MM.1S (cell line): Measurements from ENCODE around the gene ITGA7.

Experiments
- DNase-seq: peaks from one replicate; pipeline ENCODE4 v3.0.0-alpha.2; 2015
- H2AFZ ChIP-seq: fragments of 300-600 bp; sonication (generic); 2 replicates; pipeline ENCODE4 v1.6.0; 2016; ENCODE audit warnings: antibody characterized with exemption, low read length
- H3F3A ChIP-seq: fragments of 300-600 bp; sonication (generic); 2 replicates; pipeline ENCODE4 v1.6.1; 2016; ENCODE audit warnings: mild to moderate bottlenecking, antibody characterized with exemption, low read length, moderate library complexity, mixed read lengths; ENCODE audit not compliant: insufficient read depth
- H3K27ac ChIP-seq: fragments of 300-600 bp; sonication (generic); 2 replicates; pipeline ENCODE4 v1.5.1; 2016; ENCODE audit warnings: mild to moderate bottlenecking, low read length
- H3K27me3 ChIP-seq: fragments of 300-600 bp; sonication (generic); replicated peaks from 2 replicates; pipeline ENCODE4 v1.6.0; 2016; ENCODE audit warnings: low read length; ENCODE audit not compliant: insufficient read depth
- H3K36me3 ChIP-seq: fragments of 300-600 bp; sonication (generic); replicated peaks from 2 replicates; pipeline ENCODE4 v1.6.1; 2016; ENCODE audit warnings: mild to moderate bottlenecking, low read length, mixed read lengths; ENCODE audit not compliant: insufficient read depth
- H3K4me1 ChIP-seq: fragments of 300-600 bp; sonication (generic); 2 replicates; pipeline ENCODE4 v1.6.1; 2016; ENCODE audit warnings: low read length, mixed read lengths
- H3K4me2 ChIP-seq: fragments of 300-600 bp; sonication (generic); 2 replicates; pipeline ENCODE4 v1.6.0; 2016; ENCODE audit warnings: low read depth, low read length
- H3K4me3 ChIP-seq: fragments of 300-600 bp; sonication (generic); 2 replicates; pipeline ENCODE4 v1.5.1; 2016; ENCODE audit warnings: low read length, mixed read lengths
- H3K79me2 ChIP-seq: fragments of 300-600 bp; sonication (generic); 2 replicates; pipeline ENCODE4 v1.6.1; 2016; ENCODE audit warnings: mixed run types, low read length, mixed read lengths
- H3K9ac ChIP-seq: fragments of 300-600 bp; sonication (generic); 2 replicates; pipeline ENCODE4 v1.6.1; 2016; ENCODE audit warnings: low read length, mixed read lengths
- H3K9me2 ChIP-seq: fragments of 300-600 bp; sonication (generic); replicated peaks from 2 replicates; pipeline ENCODE4 v1.6.1; 2016; ENCODE audit warnings: mild to moderate bottlenecking, low read length, mixed read lengths; ENCODE audit not compliant: insufficient read depth
- H3K9me3 ChIP-seq: fragments of 300-600 bp; sonication (generic); replicated peaks from 2 replicates; pipeline ENCODE4 v1.6.1; 2016; ENCODE audit warnings: mild to moderate bottlenecking, low read length, mixed read lengths; ENCODE audit not compliant: insufficient read depth
- H4K20me1 ChIP-seq: fragments of 300-600 bp; sonication (generic); 2 replicates; pipeline ENCODE4 v1.6.1; 2016; ENCODE audit warnings: mild to moderate bottlenecking, low read length, moderate library complexity, mixed read lengths; ENCODE audit not compliant: insufficient read depth
- EZH2 ChIP-seq: fragments of 300-600 bp; sonication (generic); optimal IDR thresholded peaks from 2 replicates; pipeline ENCODE3; 2017; ENCODE audit warnings: low read depth, mild to moderate bottlenecking, antibody characterized with exemption, low read length, mixed read lengths
- EZH2phosphoT487 ChIP-seq: fragments of 300-600 bp; sonication (generic); IDR thresholded peaks from 2 replicates; pipeline ENCODE4 v1.6.1; 2018; ENCODE audit warnings: antibody characterized with exemption, low read length
- TF ChIP-seq, protein P1 (sequence below): fragments of 300-600 bp; sonication (generic); IDR thresholded peaks from 2 replicates; pipeline ENCODE4 v1.5.1; 2016; ENCODE audit warnings: antibody characterized with exemption, low read length, mixed read lengths

Gene ITGA7

DNA sequence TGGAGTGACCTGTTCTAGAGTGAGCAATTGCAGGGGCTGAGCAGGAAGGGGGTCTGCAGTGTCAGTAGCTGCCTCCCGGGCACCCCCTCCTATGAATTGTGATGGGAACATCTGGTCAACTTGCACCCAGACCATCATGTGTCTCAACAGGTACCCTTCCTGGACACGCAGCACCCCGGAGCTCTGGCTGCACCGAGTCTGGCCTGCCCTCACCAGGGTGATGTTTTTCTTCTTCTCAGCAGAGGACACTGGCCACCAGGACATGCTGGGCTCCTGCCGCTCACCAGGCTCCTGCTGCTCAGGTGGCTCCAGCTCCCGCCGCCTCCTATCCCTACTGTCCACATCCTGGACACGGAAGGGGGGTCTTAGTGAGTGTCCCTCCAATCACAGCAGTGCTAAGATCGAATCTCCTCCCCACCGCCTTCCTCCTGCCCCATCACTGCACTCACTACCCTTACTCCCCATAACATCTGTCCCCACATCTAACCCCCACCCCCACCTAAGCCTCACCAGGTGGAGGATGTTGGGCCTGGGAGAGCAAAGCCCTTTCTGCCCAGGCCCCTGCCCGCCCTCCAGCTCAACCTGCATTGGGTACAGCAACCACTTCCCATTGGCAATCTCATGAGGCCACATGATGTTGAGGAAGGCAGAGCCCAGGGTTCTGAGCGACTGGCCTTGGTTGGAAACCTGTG, 14.9 kb downstream of the ITGA7 start:
- H3K4me3 ChIP-seq, result no peak overlapping the region
- H3K9me2 ChIP-seq, result no peaks in the 10 kb centered on the region
- H3K4me2 ChIP-seq, result no peak overlapping the region
- no peaks in the 10 kb centered on the region for H4K20me1 ChIP-seq
- no peaks in the 10 kb centered on the region for H3K4me1 ChIP-seq
- no peaks in the 10 kb centered on the region for H3K36me3 ChIP-seq
- no peak overlapping the region for H3K9ac ChIP-seq
- TF ChIP-seq EZH2 (no peak), EZH2phosphoT487 (no peak)
- TF ChIP-seq, protein P1, sequence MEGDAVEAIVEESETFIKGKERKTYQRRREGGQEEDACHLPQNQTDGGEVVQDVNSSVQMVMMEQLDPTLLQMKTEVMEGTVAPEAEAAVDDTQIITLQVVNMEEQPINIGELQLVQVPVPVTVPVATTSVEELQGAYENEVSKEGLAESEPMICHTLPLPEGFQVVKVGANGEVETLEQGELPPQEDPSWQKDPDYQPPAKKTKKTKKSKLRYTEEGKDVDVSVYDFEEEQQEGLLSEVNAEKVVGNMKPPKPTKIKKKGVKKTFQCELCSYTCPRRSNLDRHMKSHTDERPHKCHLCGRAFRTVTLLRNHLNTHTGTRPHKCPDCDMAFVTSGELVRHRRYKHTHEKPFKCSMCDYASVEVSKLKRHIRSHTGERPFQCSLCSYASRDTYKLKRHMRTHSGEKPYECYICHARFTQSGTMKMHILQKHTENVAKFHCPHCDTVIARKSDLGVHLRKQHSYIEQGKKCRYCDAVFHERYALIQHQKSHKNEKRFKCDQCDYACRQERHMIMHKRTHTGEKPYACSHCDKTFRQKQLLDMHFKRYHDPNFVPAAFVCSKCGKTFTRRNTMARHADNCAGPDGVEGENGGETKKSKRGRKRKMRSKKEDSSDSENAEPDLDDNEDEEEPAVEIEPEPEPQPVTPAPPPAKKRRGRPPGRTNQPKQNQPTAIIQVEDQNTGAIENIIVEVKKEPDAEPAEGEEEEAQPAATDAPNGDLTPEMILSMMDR, result no peak
- H3F3A ChIP-seq, result no peaks in the 10 kb centered on the region
- H3K79me2 ChIP-seq, result no peaks in the 10 kb centered on the region
- no peaks in the 10 kb centered on the region; the same call in 1 of the 2 replicates for H3K27me3 ChIP-seq
- no peak overlapping the region for H3K27ac ChIP-seq
- no peak overlapping the region for H2AFZ ChIP-seq
- DNase-seq, result no peak
- H3K9me3 ChIP-seq, result no peaks in the 10 kb centered on the region

DNA sequence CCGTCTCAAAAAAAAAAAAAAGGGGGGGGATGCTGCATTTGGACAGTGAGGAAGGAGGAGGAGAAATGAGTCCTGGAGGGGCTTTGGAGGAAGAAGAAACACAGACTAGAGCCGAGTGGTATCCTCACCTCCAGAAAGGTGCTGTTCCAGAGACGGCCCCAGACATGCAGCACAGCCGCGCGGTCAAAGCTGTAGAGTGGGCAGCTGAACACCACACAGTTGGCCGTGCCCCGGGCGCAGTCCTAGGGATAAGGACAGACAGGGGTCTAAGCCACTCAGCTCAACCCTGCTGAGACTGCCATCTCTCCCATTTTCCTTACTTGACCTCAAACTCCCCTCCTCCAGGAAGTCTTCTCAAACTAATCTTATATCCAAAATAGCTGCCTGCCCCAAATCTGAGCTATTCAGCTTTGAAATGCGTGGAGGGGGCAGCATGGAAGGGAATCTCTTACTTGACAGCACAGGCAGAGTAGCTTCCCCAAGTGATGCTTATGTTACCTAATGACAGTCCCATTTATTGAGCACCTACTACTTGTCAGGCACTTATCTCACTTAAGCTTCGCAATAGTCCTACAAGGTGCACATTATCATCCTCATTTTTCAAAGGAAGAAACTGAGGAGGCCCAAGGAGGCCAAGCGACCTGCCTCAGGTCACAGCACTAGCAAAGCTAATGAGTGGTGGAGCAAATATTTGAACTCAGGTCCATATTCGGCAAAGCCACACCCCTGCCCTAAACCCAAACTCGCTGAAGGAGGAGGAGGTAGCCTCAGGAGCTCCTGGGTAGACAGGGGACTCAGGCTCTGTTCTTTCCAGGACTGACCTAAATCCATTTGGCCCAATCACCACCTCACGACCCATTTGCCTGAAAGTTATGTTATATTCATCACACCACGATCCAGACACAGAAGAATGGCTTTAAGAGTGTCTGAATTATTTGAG, 18.7 kb downstream of the ITGA7 start:
- H3K27ac ChIP-seq, result no peak overlapping the region
- H3K4me3 ChIP-seq, result no peak overlapping the region
- no peaks in the 10 kb centered on the region for H3K36me3 ChIP-seq
- H3K4me1 ChIP-seq, result no peaks in the 10 kb centered on the region
- no peaks in the 10 kb centered on the region for H3K9me2 ChIP-seq
- peaks cover 3% of the 10 kb centered on the region; the same call in 1 of the 2 replicates for H3K27me3 ChIP-seq
- no peaks in the 10 kb centered on the region for H4K20me1 ChIP-seq
- no peaks in the 10 kb centered on the region for H3F3A ChIP-seq
- no peaks in the 10 kb centered on the region for H3K79me2 ChIP-seq
- H3K9me3 ChIP-seq, result no peaks in the 10 kb centered on the region
- H2AFZ ChIP-seq, result no peak overlapping the region
- TF ChIP-seq, protein P1, result no peak
- no peak for TF ChIP-seq EZH2
- TF ChIP-seq EZH2phosphoT487, result no peak
- no peak overlapping the region for H3K4me2 ChIP-seq
- H3K9ac ChIP-seq, result no peak overlapping the region
- DNase-seq, result no peak

DNA sequence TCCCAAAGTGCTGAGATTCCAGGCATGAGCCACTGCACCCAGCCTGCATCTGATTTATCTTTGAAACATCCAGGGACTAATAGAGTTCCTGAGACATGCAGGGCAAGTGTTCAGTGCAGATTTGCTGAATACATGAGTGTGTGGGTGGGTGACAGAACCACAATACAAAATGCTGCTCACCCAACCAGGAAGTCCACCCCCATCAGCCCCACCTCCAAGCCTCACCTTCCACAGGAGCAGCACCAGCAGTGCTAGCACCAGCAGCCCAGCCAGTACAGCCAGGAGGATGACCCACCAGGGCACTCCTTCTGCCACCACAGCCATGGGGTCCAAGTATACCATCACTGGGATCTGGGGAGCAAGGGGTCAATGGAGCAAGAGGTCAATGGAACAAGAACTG, 20.0 kb downstream of the ITGA7 start:
- no peak for DNase-seq

More for the DNA sequence above, 20.0 kb downstream of the ITGA7 start:
- TF ChIP-seq, protein P1, result no peak
- TF ChIP-seq EZH2 (no peak), EZH2phosphoT487 (no peak)
- Histone ChIP-seq H3K9me2 (no peaks in the 10 kb centered on the region), H3K79me2 (no peaks in the 10 kb centered on the region), H3K9ac (no peak overlapping the region), H3K27ac (no peak overlapping the region), H3K4me1 (no peaks in the 10 kb centered on the region), H3K27me3 (peaks cover 5% of the 10 kb centered on the region; the same call in 1 of the 2 replicates), H3F3A (no peaks in the 10 kb centered on the region), H3K4me3 (no peak overlapping the region), H4K20me1 (no peaks in the 10 kb centered on the region), H3K4me2 (no peak overlapping the region), H2AFZ (no peak overlapping the region), H3K9me3 (no peaks in the 10 kb centered on the region), H3K36me3 (no peaks in the 10 kb centered on the region)
